HL-60 (cell line): ENCODE results near the gene SLC10A2.

Source experiments
- CTCF ChIP-seq: IDR thresholded peaks from one replicate; pipeline ENCODE4 v1.5.1; 2011; ENCODE audit warnings: low read length, control low read depth, inconsistent platforms; ENCODE audit not compliant: insufficient read depth
- POLR2AphosphoS5 ChIP-seq: IDR thresholded peaks from 2 replicates; pipeline ENCODE4 v1.6.1; 2012; ENCODE audit warnings: low read depth

GRCh38 chr13:103097366-103097928 is 31.2 kb upstream of the SLC10A2 start:
- no peak for TF ChIP-seq POLR2AphosphoS5
- TF ChIP-seq CTCF: no peak
